Activated T-helper 2 cell treated with anti-CD3 and anti-CD28 coated beads, Interferon-gamma antibody, Interleukin-2, Interleukin-4, amounts not matched to agents 10 μg/mL and 5 μg/mL and 100 μg/mL, durations not matched to agents 14 hours and 24 hours and 36 hours (primary cell): ENCODE results near the gene PSMA5. TPM values are rescaled to one million over a fixed set of nuclear protein-coding genes. Genes with fewer than 3 reads are reported as not detected.

Experiments
- total RNA-seq: library from RNA; stranded (reverse); gene quantifications from 2 replicates; pipeline ENCODE4 v1.2.3, GENCODE V29; 2022

Gene PSMA5
- total RNA-seq, 1 donor from 2014 or later = 281 TPM

Other genes starting within 250 kb of the PSMA5 start
- gene SARS1, start 212.5 kb downstream of the PSMA5 start, total RNA-seq = 128 and 129 TPM in 2 replicates
- gene CELSR2, start 176.9 kb downstream of the PSMA5 start, total RNA-seq = 3.8 and 4.3 TPM in 2 replicates
- gene PSRC1, start 143.3 kb downstream of the PSMA5 start, total RNA-seq = 7.8 and 9.5 TPM in 2 replicates
- gene MYBPHL, start 119.4 kb downstream of the PSMA5 start, total RNA-seq = not detected in 2 replicates
- gene SORT1, start 28.5 kb downstream of the PSMA5 start, total RNA-seq = 1.1 and 1.9 TPM in 2 replicates
- 0.11 TPM in 1 of 2 replicates, not detected in the other for gene SYPL2, start 40.1 kb upstream of the PSMA5 start, total RNA-seq
- 11.9 and 12.9 TPM in 2 replicates for gene ATXN7L2, start 57.5 kb upstream of the PSMA5 start, total RNA-seq
- gene CYB561D1, start 67.6 kb upstream of the PSMA5 start, total RNA-seq = 11.1 and 13.6 TPM in 2 replicates
- 0.66 and 0.92 TPM in 2 replicates for gene AMIGO1, start 83.3 kb upstream of the PSMA5 start, total RNA-seq
- 0.43 TPM in 1 of 2 replicates, not detected in the other for gene GPR61, start 113.4 kb upstream of the PSMA5 start, total RNA-seq
- gene GNAI3, start 122.2 kb upstream of the PSMA5 start, total RNA-seq = 8.9 and 9.4 TPM in 2 replicates
- gene GNAT2, start 193.2 kb upstream of the PSMA5 start, total RNA-seq = 0.18 TPM in 1 of 2 replicates, not detected in the other
- gene AMPD2, start 193.4 kb upstream of the PSMA5 start, total RNA-seq = 77.5 and 78.4 TPM in 2 replicates
- gene GSTM4, start 229.7 kb upstream of the PSMA5 start, total RNA-seq = 13.6 and 13.9 TPM in 2 replicates
- 30.1 and 32.3 TPM in 2 replicates for gene GSTM2, start 241.6 kb upstream of the PSMA5 start, total RNA-seq